GM21360 (cell line): ENCODE data around the gene SPART.
"Not testable (repeated sequence)": the region's sequence is repeated elsewhere in the genome, so short reads cannot be mapped to it uniquely, and the experiment has no call there.

Experiments
- ATAC-seq: cut with Tn5 transposase; IDR thresholded peaks from one replicate; pipeline ENCODE4 v1.9.1; 2021; ENCODE audit warnings: mild to moderate bottlenecking, moderate library complexity; ENCODE audit not compliant: unreplicated experiment

SPART gene

GRCh38 chr13:36323951-36324566, 22.1 kb downstream of the SPART start:
- no peak for ATAC-seq

- no peak for ATAC-seq
Observed at GRCh38 chr13:36323408-36323807, 22.8 kb downstream of the SPART start.

- ATAC-seq: not testable (repeated sequence)
Observed at GRCh38 chr13:36319793-36320192, 26.4 kb downstream of the SPART start.

- ATAC-seq: no peak
Observed at GRCh38 chr13:36313047-36313969, 32.9 kb downstream of the SPART start.

- ATAC-seq: no peak
Observed at GRCh38 chr13:36310417-36311108, 35.6 kb downstream of the SPART start.

- ATAC-seq: no peak
Observed at GRCh38 chr13:36302289-36302688, 43.9 kb downstream of the SPART start.

- not testable (repeated sequence) for ATAC-seq
Observed at GRCh38 chr13:36299469-36299868, 46.7 kb downstream of the SPART start.

GRCh38 chr13:36298535-36299068, 47.6 kb downstream of the SPART start:
- ATAC-seq: no peak

GRCh38 chr13:36297366-36298338, 48.5 kb downstream of the SPART start, which contains the start of gene CCDC169:
CCDC169 (minus strand) TSS chr13:36297814; CDS start chr13:36297719, 95 bp downstream.
- ATAC-seq: peak; percentile 57

GRCh38 chr13:36294096-36294495, 52.1 kb downstream of the SPART start:
- no peak for ATAC-seq

GRCh38 chr13:36293497-36293896, 52.7 kb downstream of the SPART start:
- no peak for ATAC-seq

GRCh38 chr13:36288794-36289391, 57.3 kb downstream of the SPART start:
- no peak for ATAC-seq

GRCh38 chr13:36286006-36286405, 60.2 kb downstream of the SPART start:
- no peak for ATAC-seq

GRCh38 chr13:36282821-36283432, 63.3 kb downstream of the SPART start:
- no peak for ATAC-seq

GRCh38 chr13:36275190-36276002, 70.8 kb downstream of the SPART start:
- no peak for ATAC-seq

GRCh38 chr13:36273431-36273830, 72.8 kb downstream of the SPART start:
- no peak for ATAC-seq

GRCh38 chr13:36261976-36262375, 84.2 kb downstream of the SPART start:
- ATAC-seq: no peak

GRCh38 chr13:36261011-36261410, 85.2 kb downstream of the SPART start:
- ATAC-seq: no peak
